Inferior parietal cortex (tissue), 1 donor: ENCODE data around the gene SLC44A5.
A peak's percentile ranks its signal among the peaks of the same experiment; 100 is the strongest.
"Not testable (repeated sequence)": the region's sequence is repeated elsewhere in the genome, so short reads cannot be mapped to it uniquely, and the experiment has no call there.

Experiments used
- DNase-seq: peaks from one replicate; pipeline ENCODE4 v3.0.0-alpha.2; 2016; ENCODE audit errors: extremely low spot score

SLC44A5 gene

GRCh38 chr1:75275631-75276030 lies 335.3 kb downstream of the SLC44A5 start:
- no peak for DNase-seq

GRCh38 chr1:75274920-75275506 lies 335.9 kb downstream of the SLC44A5 start:
- no peak for DNase-seq

GRCh38 chr1:75273110-75273509 lies 337.8 kb downstream of the SLC44A5 start:
- no peak for DNase-seq

- peak; percentile 76 for DNase-seq
Observed at GRCh38 chr1:75265792-75266191, 345.1 kb downstream of the SLC44A5 start.

- DNase-seq, result no peak
Observed at GRCh38 chr1:75264112-75264511, 346.8 kb downstream of the SLC44A5 start.

- DNase-seq, result not testable (repeated sequence)
Observed at GRCh38 chr1:75263616-75264015, 347.3 kb downstream of the SLC44A5 start.

DNA sequence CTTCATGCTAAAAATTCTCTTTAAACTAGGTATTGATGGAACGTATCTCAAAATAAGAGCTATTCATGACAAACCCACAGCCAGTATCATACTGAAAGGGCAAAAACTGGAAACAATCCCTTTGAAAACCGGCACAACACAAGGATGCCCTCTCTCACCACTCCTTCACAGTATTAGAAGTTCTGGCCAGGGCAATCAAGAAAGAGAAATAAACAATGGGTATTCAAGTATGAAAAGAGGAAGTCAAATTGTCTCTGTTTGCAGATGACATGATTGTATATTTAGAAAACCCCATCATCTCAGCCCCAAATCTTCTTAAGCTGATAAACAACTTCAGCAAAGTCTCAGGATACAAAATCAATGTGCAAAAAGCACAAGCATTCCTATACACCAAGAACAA lies 349.0 kb downstream of the SLC44A5 start:
- DNase-seq, result not testable (repeated sequence)

DNA sequence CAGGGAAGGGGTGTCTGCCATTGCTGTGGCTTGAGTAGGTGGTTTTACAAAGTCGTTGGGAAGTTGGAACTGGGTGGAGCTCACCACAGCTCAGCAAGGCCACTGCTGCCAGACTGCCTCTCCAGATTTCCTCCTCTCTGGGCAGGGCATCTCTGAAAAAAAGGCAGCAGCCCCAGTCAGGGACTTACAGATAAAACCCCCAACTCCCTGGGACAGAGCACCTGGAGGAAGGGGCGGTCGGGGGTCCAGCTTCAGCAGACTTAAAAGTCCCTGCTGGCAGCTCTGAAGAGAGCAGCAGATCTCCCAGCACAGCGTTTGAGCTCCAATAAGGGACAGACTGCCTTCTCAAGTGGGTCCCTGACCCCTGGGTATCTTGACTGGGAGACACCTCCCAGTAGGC lies 352.6 kb downstream of the SLC44A5 start:
- DNase-seq, result no peak

DNA sequence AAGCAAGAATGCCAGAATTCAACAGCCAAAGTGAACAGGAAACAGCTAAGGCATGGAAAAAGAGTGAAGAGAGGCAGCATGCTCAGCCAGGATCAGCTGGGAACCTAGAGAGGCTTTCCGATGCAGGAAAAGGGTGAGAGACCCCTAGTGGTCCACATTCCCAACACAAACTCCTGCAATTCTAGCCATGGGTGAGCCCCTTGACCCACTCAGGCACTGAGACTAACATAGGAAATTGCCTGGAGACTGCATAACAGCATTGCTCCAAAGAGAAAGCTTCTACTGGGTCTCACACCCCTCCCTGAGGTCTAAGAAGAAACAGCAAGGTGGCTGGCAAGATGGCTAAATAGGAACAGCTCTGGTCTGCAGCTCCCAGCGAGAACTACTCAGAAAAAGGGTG lies 353.5 kb downstream of the SLC44A5 start:
- no peak for DNase-seq

- DNase-seq, result not testable (repeated sequence)
Observed at GRCh38 chr1:75250114-75250513, 360.8 kb downstream of the SLC44A5 start.

DNA sequence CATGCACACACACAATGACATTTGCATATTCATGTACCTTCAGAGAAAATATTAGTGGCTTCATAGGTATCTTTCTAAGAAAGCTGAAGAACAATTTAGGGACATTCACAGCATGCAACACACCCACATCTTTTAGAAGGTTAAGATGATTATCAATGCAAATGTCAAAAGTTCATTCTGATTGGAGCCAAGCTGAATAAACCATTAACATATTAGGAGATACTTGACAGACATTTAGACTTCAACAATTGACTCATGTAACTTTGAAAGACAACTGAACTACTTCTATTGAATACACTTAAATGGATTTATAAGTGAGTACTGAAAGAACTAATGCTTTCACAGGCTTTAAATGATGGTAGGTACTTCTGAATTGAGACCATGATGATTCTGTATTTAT lies 365.7 kb downstream of the SLC44A5 start:
- no peak for DNase-seq

GRCh38 chr1:75243124-75243523 lies 367.8 kb downstream of the SLC44A5 start:
- no peak for DNase-seq

DNA sequence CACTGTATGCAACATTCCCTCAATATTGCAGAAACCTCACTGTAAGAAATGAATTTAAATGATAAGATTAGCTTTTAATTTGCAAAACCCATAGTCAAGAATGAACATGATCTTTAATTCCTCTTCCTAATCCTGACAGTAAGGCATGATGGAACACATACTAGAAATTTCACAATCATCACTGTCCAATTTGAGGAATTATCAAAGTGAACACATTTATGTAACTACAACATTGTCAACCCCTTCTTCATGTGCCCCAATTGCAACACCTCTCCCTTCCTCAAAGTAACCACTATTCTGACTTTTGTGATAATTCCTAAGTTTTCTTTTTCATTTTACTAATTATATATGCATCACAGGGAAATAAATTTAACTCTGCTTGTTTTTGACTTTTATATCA lies 373.6 kb downstream of the SLC44A5 start:
- DNase-seq, result no peak

GRCh38 chr1:75234562-75234961 lies 376.4 kb downstream of the SLC44A5 start:
- no peak for DNase-seq

DNA sequence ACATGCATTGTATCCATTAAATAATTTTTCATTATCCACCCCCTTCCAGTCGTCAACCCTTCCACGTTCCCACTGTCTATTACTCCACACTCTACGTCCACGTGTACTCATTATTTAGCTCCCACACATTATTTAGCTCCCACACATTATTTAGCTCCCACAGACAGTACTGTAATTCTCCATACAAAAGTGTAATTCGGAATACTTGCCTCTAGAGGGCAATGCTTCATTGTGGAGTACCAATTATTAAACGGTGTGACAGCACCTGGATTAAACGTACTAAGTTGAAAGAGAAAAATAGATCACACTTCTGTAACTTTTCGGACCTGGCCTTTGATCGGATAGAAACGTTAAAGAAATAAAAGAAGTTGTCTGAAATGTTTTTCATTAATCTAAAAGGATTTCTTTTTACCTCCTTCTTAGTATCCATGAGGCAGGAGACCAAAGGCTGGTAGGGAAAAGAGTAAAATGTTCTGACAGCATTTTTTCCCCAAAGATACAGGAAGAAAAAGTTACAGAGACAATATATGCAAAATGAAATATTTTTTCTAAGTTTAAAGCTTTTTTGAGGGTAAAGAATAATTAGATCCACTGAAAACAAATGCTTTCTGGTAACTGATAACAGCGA lies 377.5 kb downstream of the SLC44A5 start:
- DNase-seq, result peak; percentile 57

GRCh38 chr1:75220072-75220471 lies 390.8 kb downstream of the SLC44A5 start:
- DNase-seq, result no peak

- DNase-seq, result no peak
Observed at GRCh38 chr1:75214017-75214416, 396.9 kb downstream of the SLC44A5 start.

GRCh38 chr1:75211648-75212047 lies 399.3 kb downstream of the SLC44A5 start:
- no peak for DNase-seq

- no peak for DNase-seq
Observed at GRCh38 chr1:75208862-75209261, 402.1 kb downstream of the SLC44A5 start.

GRCh38 chr1:75203415-75204277 lies 407.3 kb downstream of the SLC44A5 start:
- peak; percentile 72 for DNase-seq

GRCh38 chr1:75202751-75203150 lies 408.2 kb downstream of the SLC44A5 start:
- DNase-seq, result no peak

- no peak for DNase-seq
Observed at GRCh38 chr1:75198761-75199160, 412.2 kb downstream of the SLC44A5 start.

DNA sequence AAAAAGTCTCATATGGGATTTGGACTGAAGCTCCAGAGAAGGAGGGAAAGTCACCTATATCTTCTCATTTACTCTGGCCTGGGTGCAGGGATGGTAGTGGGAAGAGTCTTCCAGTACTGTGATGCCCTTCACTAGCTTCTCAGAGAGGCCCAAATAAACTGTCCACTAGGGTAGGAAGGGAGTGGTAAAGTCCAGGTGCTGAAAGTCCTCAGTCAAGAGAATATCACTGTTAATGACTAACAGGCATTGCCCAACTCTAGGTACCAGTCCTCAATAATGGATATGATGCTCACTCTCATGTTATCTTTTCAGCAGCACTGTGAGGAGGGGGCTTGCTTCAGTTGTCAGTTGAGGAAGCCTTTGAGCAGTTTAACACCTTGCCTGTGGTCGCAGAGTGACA lies 412.8 kb downstream of the SLC44A5 start:
- no peak for DNase-seq
